Mesodermal cell (in vitro differentiated cells): ENCODE results near the gene HBA1.
"Not testable (repeated sequence)": the region's sequence is repeated elsewhere in the genome, so short reads cannot be mapped to it uniquely, and the experiment has no call there.

Experiments
- H3K27ac ChIP-seq: 2 replicates; pipeline ENCODE4 v1.7.0; 2013; ENCODE audit warnings: mild to moderate bottlenecking, low read depth, low read length, moderate library complexity; ENCODE audit not compliant: severe bottlenecking
- H3K36me3 ChIP-seq: 2 replicates; pipeline ENCODE4 v1.7.1; 2013; ENCODE audit warnings: mild to moderate bottlenecking, low read length, moderate library complexity; ENCODE audit not compliant: control insufficient read depth, insufficient read depth
- H3K4me1 ChIP-seq: one replicate; pipeline ENCODE4 v1.7.1; 2013; ENCODE audit warnings: mild to moderate bottlenecking, low read length; ENCODE audit not compliant: insufficient read depth, control insufficient read depth, poor library complexity, severe bottlenecking
- H3K4me3 ChIP-seq: 2 replicates; pipeline ENCODE4 v1.7.0; 2013; ENCODE audit warnings: low read length, control low read depth, mild to moderate bottlenecking; ENCODE audit not compliant: insufficient read depth, poor library complexity, severe bottlenecking; ENCODE audit errors: extremely low read depth
- H3K9me3 ChIP-seq: 2 replicates; pipeline ENCODE4 v1.7.1; 2013; ENCODE audit warnings: mild to moderate bottlenecking, low read length, moderate library complexity; ENCODE audit not compliant: control insufficient read depth
- WGBS, 2 experiments: methylation state at CpG; one replicate each; pipeline ENCODE4 v1.1.5; 2013; ENCODE audit warnings: missing lambda C conversion rate in 2 of 2; ENCODE audit not compliant: insufficient coverage in 2 of 2; 5-methylcytosine and 5-hydroxymethylcytosine counted together

The HBA1 gene

DNA sequence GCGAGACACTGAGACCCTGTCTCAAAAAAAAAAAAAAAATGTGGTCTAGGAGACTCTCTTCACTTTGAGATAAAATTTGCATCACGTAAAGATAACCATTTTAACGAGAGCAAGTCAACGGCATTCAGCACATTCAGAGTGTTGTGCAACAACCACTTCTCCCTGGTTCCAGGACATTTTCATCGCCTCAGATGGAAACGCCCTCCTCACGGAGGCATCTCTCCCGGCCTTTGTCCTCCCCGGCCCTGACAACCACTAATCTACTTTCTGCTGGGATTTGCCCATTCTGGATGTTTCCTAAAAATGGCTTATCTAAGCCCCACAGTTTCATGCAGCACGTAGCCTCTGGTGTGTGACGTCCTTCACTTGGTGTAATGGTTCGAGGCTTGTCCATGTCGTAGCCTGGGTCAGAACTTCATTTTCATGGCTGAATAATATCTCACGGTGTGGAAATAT is 31.7 kb upstream of the HBA1 start:
- H3K4me1 ChIP-seq = no peaks in the 10 kb centered on the region
- no peak overlapping the region for H3K27ac ChIP-seq
- no peak overlapping the region for H3K4me3 ChIP-seq
- no peaks in the 10 kb centered on the region for H3K36me3 ChIP-seq
- WGBS, 2 experiments = 93 to 97% methylated on average over 14 of the region's 14 CpGs
- H3K9me3 ChIP-seq = no peaks in the 10 kb centered on the region

DNA sequence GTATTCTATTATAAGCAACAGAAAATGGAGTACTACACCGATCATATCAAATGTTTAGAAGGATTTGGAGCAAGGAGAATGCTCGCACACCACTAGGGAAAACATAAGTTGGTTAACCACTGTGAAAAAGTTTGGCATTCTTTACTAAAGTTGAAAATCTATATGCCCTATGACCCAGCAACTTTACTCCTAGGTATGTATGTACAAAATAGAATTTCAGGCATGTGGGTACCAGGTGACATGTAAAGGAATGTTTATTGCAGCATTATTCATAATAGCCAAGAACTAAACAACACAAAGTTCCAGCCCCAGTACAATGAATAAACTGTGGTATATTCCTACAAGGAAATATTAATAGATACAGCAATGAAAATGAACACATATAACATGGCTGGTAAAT is 29.8 kb upstream of the HBA1 start:
- Histone ChIP-seq H3K27ac (no peak overlapping the region), H3K4me1 (no peaks in the 10 kb centered on the region), H3K4me3 (no peak overlapping the region), H3K36me3 (no peaks in the 10 kb centered on the region), H3K9me3 (no peaks in the 10 kb centered on the region)
- WGBS, 2 experiments = no CpG with 5 or more reads among the region's 2 CpGs

DNA sequence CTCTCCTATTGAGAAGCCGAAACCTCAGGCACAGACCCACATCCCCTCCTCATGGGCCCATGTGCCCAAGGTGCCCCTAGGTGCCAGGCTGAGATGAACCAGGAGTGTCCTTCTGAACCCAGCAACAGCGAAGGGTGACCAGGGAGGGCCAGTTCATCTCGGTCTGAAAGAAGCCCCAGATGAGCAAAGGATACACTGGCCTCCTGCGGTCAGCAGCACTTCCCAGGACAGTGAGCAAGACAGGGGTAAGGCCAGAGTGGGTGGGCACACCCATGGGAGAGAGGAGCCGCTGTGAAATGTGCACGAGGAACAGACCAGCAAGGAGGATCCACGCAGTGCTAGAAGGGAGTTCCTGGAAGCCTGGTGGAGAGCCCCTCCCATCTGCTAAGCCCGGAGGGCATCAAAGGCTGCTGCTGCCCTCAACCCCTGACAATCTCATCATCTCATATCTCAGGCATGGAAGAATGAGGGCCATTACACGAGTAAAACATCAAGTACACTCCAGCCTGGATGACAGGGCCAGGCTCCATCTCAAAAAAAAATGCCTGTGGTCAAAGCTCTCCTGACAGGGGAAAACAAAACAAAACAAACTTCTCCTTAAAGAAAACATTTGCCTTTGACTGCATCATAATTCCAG is 27.3 kb upstream of the HBA1 start:
- H3K9me3 ChIP-seq = no peaks in the 10 kb centered on the region
- H3K27ac ChIP-seq = no peak overlapping the region
- H3K4me1 ChIP-seq = no peaks in the 10 kb centered on the region
- WGBS, 2 experiments = 62% methylated on average over 8 of the region's 9 CpGs
- H3K4me3 ChIP-seq = no peak overlapping the region
- H3K36me3 ChIP-seq = no peaks in the 10 kb centered on the region

DNA sequence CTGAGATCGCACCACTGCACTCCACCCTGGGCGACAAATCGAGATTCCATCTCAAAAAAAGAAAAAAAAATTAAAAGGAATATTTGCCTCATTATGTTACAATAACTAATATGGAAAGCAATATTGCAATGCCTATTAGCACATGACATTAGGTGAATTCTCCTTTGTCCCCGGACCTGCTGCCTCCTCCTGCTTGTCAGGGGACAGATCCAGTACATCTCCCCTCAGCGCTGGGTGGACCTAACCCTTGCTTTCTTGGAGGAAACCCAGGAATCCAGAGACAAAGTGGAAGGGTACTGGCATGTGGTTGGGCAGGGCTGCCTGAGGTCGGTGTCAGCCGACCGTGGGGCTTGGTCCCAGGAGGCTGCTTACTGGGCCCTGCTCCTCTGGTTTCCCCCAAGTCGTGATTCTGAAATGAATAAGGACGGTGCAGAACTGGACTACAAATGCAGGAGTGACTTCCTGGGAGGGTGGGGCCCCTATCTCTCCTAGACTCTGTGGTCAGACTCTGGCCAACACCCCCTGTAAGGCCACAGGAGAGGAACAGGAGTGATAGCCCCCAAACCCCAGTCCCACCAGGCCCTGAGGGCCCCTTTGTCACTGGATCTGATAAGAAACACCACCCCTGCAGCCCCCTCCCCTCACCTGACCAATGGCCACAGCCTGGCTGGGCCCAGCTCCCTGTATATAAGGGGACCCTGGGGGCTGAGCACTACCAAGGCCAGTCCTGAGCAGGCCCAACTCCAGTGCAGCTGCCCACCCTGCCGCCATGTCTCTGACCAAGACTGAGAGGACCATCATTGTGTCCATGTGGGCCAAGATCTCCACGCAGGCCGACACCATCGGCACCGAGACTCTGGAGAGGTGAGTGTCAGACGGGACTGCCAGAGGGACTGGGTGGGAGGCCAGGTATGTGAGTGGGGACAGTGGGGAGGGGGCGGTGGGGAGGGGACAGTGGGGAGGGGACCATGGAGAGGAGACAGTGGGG is 24.0 kb upstream of the HBA1 start, which contains the start of gene HBZ:
TSS of gene HBZ (plus strand) at position 504 of the 988 bp plus-strand sequence. CDS start at position 770, 266 bp downstream.
- H3K27ac ChIP-seq = no peak within 1 kb of the TSS
- no peaks in the 10 kb centered on the region for H3K9me3 ChIP-seq
- H3K36me3 ChIP-seq = no peaks in the 10 kb centered on the region
- H3K4me3 ChIP-seq = no peak within 1 kb of the TSS
- 90% methylated on average over 6 to 10 of the region's 17 CpGs for WGBS, 2 experiments
- no peaks in the 10 kb centered on the region for H3K4me1 ChIP-seq

DNA sequence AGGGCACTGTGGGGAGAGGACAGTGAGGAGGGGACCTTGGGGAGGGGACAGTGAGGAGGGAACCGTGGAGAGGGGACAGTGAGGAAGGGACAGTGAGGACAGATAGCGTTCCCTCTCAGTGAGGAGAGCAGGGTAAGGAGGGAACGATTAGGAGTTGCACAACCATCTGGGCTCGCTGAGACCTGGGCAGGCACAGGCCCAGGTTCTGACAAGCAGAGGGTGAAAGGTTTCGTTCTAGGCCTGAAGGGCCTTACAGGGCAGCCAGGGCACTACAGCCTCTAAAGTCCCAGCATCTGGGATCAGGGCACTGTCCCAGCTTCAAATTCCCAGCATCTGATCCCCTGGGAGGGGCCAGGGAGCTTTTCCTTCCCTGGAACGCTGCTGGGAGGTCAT is 23.4 kb upstream of the HBA1 start:
- H3K4me1 ChIP-seq, H3K27ac ChIP-seq, H3K36me3 ChIP-seq, H3K9me3 ChIP-seq, H3K4me3 ChIP-seq: not testable (repeated sequence)
- 57% methylated on average over 1 of the region's 6 CpGs; no CpG with 5 or more reads in 1 of the 2 experiments for WGBS, 2 experiments

DNA sequence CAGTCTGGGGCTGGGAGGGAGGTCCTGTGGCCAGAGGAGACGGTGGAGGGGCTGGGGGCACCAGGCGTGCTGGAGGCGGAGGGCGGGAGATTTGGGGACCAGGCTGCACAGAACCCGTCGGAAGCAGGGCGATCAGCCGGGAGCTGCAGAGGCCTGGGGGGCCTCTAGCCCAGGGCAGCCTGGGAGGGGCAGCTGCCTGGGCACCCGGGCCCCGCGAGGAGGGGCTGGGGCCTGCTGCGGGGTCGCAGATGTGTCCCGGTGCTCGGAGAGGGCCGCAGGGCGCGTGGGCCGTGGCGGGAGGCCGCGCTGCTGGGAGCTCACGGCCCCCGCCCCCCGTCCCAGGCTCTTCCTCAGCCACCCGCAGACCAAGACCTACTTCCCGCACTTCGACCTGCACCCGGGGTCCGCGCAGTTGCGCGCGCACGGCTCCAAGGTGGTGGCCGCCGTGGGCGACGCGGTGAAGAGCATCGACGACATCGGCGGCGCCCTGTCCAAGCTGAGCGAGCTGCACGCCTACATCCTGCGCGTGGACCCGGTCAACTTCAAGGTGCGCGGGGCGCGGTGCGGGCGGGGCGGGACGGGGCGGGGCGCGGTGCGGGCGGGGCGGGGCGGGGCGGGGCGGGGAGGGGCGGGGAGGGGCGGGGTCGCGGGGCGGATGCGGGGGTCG is 22.8 kb upstream of the HBA1 start:
- H3K27ac ChIP-seq, H3K36me3 ChIP-seq, H3K4me3 ChIP-seq, H3K9me3 ChIP-seq, H3K4me1 ChIP-seq: not testable (repeated sequence)
- WGBS, 2 experiments = no CpG with 5 or more reads among the region's 74 CpGs

DNA sequence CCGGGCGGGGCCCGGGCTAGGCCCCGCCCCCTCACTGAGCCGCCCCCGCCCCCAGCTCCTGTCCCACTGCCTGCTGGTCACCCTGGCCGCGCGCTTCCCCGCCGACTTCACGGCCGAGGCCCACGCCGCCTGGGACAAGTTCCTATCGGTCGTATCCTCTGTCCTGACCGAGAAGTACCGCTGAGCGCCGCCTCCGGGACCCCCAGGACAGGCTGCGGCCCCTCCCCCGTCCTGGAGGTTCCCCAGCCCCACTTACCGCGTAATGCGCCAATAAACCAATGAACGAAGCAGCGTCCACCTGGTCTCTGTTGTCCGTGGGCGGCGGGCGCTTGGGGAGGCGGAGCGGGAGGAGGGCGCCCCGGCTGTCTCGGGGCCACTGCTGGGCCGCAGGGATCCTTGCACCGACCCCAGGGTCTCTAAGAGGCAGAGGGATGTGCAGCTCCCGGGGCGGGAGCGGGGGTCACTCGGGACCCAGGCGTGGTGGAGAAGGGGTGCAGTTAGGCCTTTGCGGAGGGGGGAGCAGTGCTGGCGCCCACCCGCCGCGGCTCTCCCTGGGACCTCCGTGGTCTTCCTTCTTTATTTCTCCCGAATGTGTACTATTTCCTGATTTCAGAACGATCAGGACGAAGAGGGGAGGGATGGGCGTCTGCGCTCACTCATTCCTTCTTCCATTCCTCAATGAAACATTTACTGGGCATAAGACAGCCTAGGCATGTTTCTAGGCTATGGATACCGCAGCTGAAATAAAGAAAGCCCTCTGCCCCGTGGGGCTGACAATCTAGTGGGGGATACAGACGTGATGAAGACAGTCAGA is 22.1 kb upstream of the HBA1 start:
- Histone ChIP-seq H3K36me3 (no peaks in the 10 kb centered on the region), H3K27ac (no peak overlapping the region), H3K4me1 (no peaks in the 10 kb centered on the region), H3K4me3 (peak overlapping the region; percentile 33), H3K9me3 (no peaks in the 10 kb centered on the region)
- 1 to 2% methylated on average over 34 to 41 of the region's 59 CpGs for WGBS, 2 experiments

DNA sequence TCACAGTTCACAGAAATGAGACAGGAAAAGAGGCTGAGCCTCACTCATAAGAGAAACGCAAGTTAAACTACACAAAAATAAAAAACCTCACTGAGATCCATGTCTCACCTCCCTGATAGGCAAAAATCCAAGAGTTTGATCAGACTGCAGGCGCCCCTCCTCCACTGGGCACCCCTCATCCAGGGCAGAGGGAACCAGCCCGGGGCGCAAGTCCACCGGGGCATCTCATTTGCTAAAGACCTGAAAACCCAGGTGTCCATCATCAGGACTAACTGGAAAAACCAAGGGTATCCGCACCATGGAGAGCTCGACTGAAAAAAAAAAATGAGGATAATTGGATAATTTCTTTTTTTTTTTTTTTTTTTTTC is 21.5 kb upstream of the HBA1 start:
- H3K36me3 ChIP-seq = no peaks in the 10 kb centered on the region
- no peaks in the 10 kb centered on the region for H3K9me3 ChIP-seq
- H3K4me1 ChIP-seq = no peaks in the 10 kb centered on the region
- no peak overlapping the region for H3K4me3 ChIP-seq
- H3K27ac ChIP-seq = no peak overlapping the region
- 61 to 97% methylated on average over 3 of the region's 7 CpGs for WGBS, 2 experiments

DNA sequence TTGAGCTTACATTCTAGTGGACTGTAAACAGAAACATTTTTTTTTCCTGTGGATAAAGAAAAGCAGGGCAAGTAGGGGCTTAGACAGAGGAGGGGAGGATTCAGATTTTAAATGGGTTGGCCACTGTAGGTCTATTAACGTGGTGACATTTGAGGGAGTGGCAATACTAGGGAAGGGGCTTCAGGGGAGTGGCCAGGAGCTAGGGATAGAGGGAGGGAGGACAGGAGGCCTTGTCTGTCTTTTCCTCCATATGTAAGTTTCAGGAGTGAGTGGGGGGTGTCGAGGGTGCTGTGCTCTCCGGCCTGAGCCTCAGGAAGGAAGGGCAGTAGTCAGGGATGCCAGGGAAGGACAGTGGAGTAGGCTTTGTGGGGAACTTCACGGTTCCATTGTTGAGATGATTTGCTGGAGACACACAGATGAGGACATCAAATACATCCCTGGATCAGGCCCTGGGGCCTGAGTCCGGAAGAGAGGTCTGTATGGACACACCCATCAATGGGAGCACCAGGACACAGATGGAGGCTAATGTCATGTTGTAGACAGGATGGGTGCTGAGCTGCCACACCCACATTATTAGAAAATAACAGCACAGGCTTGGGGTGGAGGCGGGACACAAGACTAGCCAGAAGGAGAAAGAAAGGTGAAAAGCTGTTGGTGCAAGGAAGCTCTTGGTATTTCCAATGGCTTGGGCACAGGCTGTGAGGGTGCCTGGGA is 17.2 kb upstream of the HBA1 start:
- Histone ChIP-seq H3K4me3 (no peak overlapping the region), H3K27ac (no peak overlapping the region), H3K9me3 (no peaks in the 10 kb centered on the region), H3K36me3 (no peaks in the 10 kb centered on the region), H3K4me1 (no peaks in the 10 kb centered on the region)
- WGBS, 2 experiments = 51 to 55% methylated on average over 5 to 6 of the region's 6 CpGs

DNA sequence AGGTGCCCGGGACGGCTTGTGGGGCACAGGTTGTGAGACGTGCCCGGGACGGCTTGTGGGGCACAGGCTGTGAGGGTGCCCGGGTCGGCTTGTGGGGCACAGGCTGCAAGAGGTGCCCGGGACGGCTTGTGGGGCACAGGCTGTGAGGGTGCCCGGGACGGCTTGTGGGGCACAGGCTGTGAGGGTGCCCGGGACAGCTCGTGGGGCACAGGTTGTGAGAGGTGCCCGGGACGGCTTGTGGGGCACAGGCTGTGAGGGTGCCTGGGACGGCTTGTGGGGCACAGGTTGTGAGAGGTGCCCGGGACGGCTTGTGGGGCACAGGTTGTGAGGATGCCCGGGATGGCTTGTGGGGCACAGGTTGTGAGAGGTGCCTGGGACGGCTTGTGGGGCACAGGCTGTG is 16.2 kb upstream of the HBA1 start:
- not testable (repeated sequence) for H3K27ac ChIP-seq, H3K4me1 ChIP-seq, H3K4me3 ChIP-seq, H3K36me3 ChIP-seq, H3K9me3 ChIP-seq
- 78 to 96% methylated on average over 5 to 6 of the region's 20 CpGs for WGBS, 2 experiments
